ENCODE data around the gene PGGT1B. TPM values are rescaled to one million over a fixed set of nuclear protein-coding genes. Genes with fewer than 3 reads are reported as not detected.
"Not testable (repeated sequence)": the region's sequence is repeated elsewhere in the genome, so short reads cannot be mapped to it uniquely, and the experiment has no call there.

The PGGT1B gene
- total and polyA plus RNA-seq, 9 donors = 3.4 to 45.0 (median 28.9) TPM

DNA sequence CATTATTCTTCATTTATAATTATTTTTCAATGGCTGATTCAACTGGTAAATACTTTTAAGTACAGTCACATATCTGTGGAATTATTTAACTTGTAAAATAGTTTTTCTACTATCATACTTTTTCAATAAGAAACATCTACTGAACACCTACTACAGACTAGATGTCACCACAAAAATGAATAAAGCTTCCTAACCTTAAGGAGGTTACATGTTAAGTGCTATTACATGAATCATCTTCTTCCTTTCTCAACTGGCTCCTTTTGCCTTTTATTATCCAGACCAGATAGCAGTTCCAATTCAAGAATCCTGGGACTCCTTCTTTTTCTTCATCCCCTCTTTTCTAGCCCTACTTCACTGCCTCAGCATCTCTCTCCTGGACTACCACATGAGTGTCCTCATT, 4.7 kb downstream of the PGGT1B start:
- intact Hi-C loops (cut with DNase I) = no loop called here
- Histone ChIP-seq H3K27ac (no peak overlapping the region), H3K4me3 (no peak overlapping the region), H3K36me3 (no peaks in the 10 kb centered on the region), H3K27me3 (no peaks in the 10 kb centered on the region), H3K9me3 (no peaks in the 10 kb centered on the region), H3K4me1 (ENCODE audit: insufficient read depth) (peaks cover 2% of the 10 kb centered on the region)
- DNase-seq = no peak
- TF ChIP-seq POLR2A (IDR thresholded peaks at IDR 0.05) (no peak), EP300 (IDR thresholded peaks at IDR 0.05) (no peak)
- TF ChIP-seq, protein P1, sequence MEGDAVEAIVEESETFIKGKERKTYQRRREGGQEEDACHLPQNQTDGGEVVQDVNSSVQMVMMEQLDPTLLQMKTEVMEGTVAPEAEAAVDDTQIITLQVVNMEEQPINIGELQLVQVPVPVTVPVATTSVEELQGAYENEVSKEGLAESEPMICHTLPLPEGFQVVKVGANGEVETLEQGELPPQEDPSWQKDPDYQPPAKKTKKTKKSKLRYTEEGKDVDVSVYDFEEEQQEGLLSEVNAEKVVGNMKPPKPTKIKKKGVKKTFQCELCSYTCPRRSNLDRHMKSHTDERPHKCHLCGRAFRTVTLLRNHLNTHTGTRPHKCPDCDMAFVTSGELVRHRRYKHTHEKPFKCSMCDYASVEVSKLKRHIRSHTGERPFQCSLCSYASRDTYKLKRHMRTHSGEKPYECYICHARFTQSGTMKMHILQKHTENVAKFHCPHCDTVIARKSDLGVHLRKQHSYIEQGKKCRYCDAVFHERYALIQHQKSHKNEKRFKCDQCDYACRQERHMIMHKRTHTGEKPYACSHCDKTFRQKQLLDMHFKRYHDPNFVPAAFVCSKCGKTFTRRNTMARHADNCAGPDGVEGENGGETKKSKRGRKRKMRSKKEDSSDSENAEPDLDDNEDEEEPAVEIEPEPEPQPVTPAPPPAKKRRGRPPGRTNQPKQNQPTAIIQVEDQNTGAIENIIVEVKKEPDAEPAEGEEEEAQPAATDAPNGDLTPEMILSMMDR (IDR thresholded peaks at IDR 0.05) = no peak

DNA sequence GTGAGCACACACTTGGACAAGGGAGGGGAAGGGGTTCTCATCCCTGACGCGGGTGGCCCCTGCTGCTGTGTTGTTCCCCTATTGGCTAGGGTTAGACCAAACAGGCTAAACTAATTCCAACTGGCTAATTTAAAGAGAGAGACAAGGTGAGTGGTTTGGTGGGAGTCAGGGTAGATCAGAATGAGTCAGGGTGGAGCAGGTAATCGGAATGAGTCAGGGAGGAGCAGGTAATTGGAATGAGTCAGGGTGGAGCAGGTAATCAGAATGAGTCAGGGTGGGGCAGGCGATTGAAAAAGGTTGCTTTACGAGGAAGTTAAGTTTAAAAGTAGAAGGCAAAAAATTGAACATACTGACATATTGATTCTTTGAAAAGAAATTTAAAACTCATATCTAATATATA, 13.3 kb downstream of the PGGT1B start:
- H3K36me3 ChIP-seq; H3K4me3 ChIP-seq; H3K9me3 ChIP-seq; DNase-seq; H3K4me1 ChIP-seq (ENCODE audit: insufficient read depth); H3K27me3 ChIP-seq; H3K27ac ChIP-seq; intact Hi-C loops (cut with DNase I): not testable (repeated sequence)
- WGBS, 3 donors = 75% methylated on average over 5 of the region's 5 CpGs

DNA sequence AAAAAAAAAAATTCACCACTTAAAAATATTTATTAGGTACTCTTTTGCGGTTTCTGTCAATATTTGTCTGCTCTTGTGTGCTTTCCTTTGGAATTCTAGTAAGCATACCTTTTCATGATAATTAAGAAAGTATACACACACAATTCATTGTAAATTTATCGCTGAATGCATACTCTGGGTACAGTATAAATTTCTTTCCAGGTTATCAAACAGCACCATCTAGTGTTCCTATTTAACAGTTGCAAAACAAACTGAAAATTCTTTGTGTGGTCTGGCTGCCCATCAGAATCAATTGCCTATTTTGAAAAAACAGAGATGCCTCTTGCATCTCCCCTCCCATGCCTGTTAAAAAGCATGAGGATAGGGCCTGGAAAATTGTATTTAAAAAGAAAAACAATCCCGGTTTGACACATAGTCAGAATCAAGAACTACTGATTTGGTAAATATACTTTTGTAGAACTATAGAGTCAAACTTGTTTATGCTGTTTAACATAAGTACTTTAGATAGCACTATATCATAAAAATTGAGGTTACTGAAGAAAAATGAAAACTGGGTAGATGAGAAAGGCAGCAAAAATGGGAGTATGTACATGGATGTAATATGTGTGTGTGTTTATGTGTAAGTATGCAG, 16.2 kb downstream of the PGGT1B start:
- 41 to 47% (median 41%) methylated on average over 3 of the region's 3 CpGs for WGBS, 3 donors
- H3K27me3 ChIP-seq = no peaks in the 10 kb centered on the region
- H3K4me3 ChIP-seq = no peak overlapping the region
- no peak overlapping the region for H3K27ac ChIP-seq
- TF ChIP-seq EP300 (IDR thresholded peaks at IDR 0.05) (no peak), POLR2A (IDR thresholded peaks at IDR 0.05) (no peak)
- TF ChIP-seq, protein P1 (IDR thresholded peaks at IDR 0.05) = peak in 1 of 3 donors; percentile 26
- no peaks in the 10 kb centered on the region for H3K4me1 ChIP-seq (ENCODE audit: insufficient read depth)
- H3K36me3 ChIP-seq = no peaks in the 10 kb centered on the region
- intact Hi-C loops (cut with DNase I) = no loop called here
- no peak for DNase-seq
- no peaks in the 10 kb centered on the region for H3K9me3 ChIP-seq

DNA sequence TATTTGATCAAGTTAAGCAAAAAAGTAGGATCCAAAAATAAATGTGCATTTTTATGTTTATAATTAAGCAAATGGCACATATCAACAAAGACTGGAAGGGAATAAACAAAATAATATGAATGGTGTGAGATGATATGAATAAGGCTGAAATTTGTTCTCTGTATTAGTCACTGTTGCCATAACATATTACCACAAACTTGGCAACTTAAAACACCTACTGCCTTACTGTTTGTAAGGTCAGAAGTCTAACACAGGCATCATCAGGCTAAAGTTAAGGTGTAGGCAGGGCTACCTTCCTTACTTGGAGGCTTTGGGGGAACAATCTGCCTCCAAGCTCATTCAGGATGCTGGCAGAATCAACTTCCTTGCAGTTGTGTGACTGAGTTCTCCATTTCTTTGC, 19.3 kb downstream of the PGGT1B start:
- TF ChIP-seq EP300 (IDR thresholded peaks at IDR 0.05) (no peak), POLR2A (IDR thresholded peaks at IDR 0.05) (no peak)
- TF ChIP-seq, protein P1 (IDR thresholded peaks at IDR 0.05) = no peak
- intact Hi-C loops (cut with DNase I) = no loop called here
- Histone ChIP-seq H3K9me3 (no peaks in the 10 kb centered on the region), H3K27ac (no peak overlapping the region), H3K4me1 (ENCODE audit: insufficient read depth) (no peaks in the 10 kb centered on the region), H3K4me3 (no peak overlapping the region), H3K27me3 (no peaks in the 10 kb centered on the region), H3K36me3 (no peaks in the 10 kb centered on the region)
- no peak for DNase-seq

DNA sequence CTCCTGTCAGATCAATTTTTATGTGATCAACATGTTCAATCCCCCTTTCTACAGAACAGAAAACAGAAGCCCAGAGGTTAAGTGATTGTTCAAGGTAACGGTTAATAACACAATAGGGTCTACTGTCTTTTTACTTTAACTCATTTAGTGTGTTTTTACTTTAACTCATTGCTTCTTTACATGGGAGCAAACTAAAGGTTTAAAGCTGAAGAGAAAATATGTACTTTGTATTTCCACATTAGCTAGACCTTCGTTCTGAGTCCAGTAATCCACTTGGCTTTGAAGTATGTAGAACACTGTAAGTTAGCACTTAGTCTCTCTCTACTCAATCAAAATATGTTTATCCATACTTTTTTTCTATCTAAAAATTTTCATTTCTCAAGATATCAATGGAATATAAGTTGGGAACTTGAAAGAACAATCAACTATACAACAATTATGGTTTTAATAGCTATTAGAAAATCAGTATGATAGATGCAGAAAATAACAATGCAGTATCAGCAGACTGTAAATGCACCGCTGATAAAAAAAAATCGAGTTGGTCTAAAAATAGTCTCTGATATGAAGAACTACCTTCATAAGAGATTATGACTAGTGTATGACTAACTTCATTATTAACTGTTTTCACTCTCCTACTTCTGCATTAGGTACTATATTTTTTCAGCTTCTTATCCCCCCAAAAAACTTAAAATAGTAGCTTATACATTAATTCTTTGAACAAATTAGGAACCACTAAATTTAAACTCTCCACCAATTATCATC, 20.6 kb downstream of the PGGT1B start:
- no peaks in the 10 kb centered on the region for H3K9me3 ChIP-seq
- DNase-seq = no peak
- no peaks in the 10 kb centered on the region for H3K36me3 ChIP-seq
- TF ChIP-seq EP300 (IDR thresholded peaks at IDR 0.05) (no peak), POLR2A (IDR thresholded peaks at IDR 0.05) (no peak)
- TF ChIP-seq, protein P1 (IDR thresholded peaks at IDR 0.05) = no peak
- no peaks in the 10 kb centered on the region for H3K27me3 ChIP-seq
- intact Hi-C loops (cut with DNase I) = no loop called here
- H3K4me3 ChIP-seq = no peak overlapping the region
- H3K27ac ChIP-seq = no peak overlapping the region
- WGBS, 3 donors = 58 to 66% (median 62%) methylated on average over 4 of the region's 4 CpGs
- H3K4me1 ChIP-seq (ENCODE audit: insufficient read depth) = no peaks in the 10 kb centered on the region

Measured in ovary (tissue), 9 donors.